ENCODE measurements around the gene RAPGEF2. TPM values are rescaled to one million over a fixed set of nuclear protein-coding genes. Genes with fewer than 3 reads are reported as not detected.
"Not testable (repeated sequence)": the region's sequence is repeated elsewhere in the genome, so short reads cannot be mapped to it uniquely, and the experiment has no call there.

RAPGEF2 gene
- total and polyA plus RNA-seq, 7 experiments from 2014 or later = 0.72 to 35.2 (median 20.7) TPM

DNA sequence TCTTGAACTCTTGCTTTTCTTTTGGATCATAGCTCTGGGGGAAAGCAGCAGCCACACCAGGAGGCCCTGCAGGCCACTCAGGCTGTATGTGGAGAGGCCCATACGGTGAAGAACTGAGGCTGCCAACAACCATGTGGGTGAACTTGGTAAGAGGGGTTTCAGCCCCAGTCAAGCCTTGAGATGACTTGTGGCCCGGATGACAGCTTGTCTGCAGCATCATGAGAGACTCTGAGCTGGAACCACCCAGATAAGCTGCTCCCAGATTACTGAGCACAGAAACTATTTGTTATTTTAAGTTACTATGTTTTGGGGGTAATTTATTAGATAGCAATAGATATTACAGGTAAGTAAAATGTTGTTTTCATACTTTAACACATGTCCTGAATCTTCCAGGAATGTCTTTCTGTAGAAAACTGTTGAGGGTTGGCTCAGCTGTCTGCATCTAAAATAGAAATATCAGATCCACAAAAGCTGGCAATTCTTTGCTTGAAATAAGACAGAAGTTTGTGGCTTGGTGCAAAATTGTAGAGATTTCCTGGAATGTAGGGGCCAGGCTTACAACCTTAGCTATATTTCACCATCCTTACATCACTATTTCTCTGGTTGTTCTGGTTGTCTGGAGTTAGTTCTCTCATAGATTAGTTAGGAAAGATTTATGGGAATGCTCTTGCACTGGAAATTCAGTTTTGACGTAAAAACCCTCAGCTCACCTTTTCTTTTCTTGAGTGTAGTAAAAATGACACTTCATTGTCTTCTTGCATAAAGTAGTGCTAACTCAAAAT, 272.1 kb downstream of the RAPGEF2 start:
- intact Hi-C loops (cut with micrococcal nuclease) = no loop called here
- Histone ChIP-seq H3K9me3 (ENCODE audit: control insufficient read depth in 2 of 3, low read length in 3 of 3) (no peaks in the 10 kb centered on the region), H3K36me3 (ENCODE audit: control insufficient read depth in 2 of 3, insufficient read depth in 3 of 3, low read length in 3 of 3) (no peaks in the 10 kb centered on the region), H3K4me1 (ENCODE audit: control insufficient read depth in 2 of 2, insufficient read depth in 2 of 2, low read length in 2 of 2) (no peaks in the 10 kb centered on the region), H3K4me3 (ENCODE audit: low read length) (no peak overlapping the region), H3K27me3 (ENCODE audit: control insufficient read depth in 2 of 2, insufficient read depth in 2 of 2, low read length in 2 of 2) (no peaks in the 10 kb centered on the region), H3K27ac (ENCODE audit: low read depth, low read length) (no peak overlapping the region)
- Mint-ChIP-seq H3K4me1 (peaks cover 0 to 6% (median 0%) of the 10 kb centered on the region in 7 donors), H3K27ac (no peak overlapping the region), H3K9me3 (peaks cover 0 to 5% (median 0%) of the 10 kb centered on the region in 11 donors), H3K27me3 (peaks cover 0 to 11% (median 3%) of the 10 kb centered on the region in 5 donors), H3K4me3 (no peak overlapping the region), H3K36me3 (no peaks in the 10 kb centered on the region)
- ChIA-PET CTCF (no interaction called here), POLR2A (no interaction called here)
- DNase-seq = no peak
- ATAC-seq = no peak

DNA sequence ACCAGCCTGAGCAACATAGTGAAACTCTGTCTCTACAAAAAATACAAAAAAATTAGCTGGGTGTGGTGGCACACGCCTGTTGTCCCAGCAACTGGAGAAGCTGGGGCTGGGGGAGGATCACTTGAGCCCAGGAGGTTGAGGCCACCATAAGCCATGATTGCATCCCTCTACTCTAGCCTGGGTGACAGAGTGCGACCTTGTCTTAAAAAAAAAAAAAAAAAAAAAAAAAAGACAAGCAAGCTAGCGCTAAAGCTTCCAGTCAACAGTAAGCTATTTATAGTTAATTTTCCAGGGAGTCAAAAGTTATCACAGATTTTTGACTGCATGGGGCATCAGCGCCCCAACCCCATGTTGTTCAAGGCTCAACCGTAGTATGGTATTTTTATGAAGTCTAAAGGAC, 273.4 kb downstream of the RAPGEF2 start:
- no peaks in the 10 kb centered on the region for H3K4me1 ChIP-seq (ENCODE audit: control insufficient read depth in 2 of 2, insufficient read depth in 2 of 2, low read length in 2 of 2)
- no peak overlapping the region for H3K27ac Mint-ChIP-seq
- no peaks in the 10 kb centered on the region for H3K9me3 ChIP-seq (ENCODE audit: control insufficient read depth in 2 of 3, low read length in 3 of 3)
- H3K9me3 Mint-ChIP-seq = peaks cover 0 to 5% (median 0%) of the 10 kb centered on the region in 11 donors
- H3K36me3 Mint-ChIP-seq = no peaks in the 10 kb centered on the region
- peaks cover 0 to 19% (median 15%) of the 10 kb centered on the region in 5 donors for H3K27me3 Mint-ChIP-seq
- POLR2A ChIA-PET = no interaction called here
- no peak overlapping the region for H3K4me3 ChIP-seq (ENCODE audit: low read length)
- CTCF ChIA-PET = no interaction called here
- no peak for ATAC-seq
- no peaks in the 10 kb centered on the region for H3K36me3 ChIP-seq (ENCODE audit: control insufficient read depth in 2 of 3, insufficient read depth in 3 of 3, low read length in 3 of 3)
- H3K27ac ChIP-seq (ENCODE audit: low read depth, low read length) = no peak overlapping the region
- no peaks in the 10 kb centered on the region for H3K27me3 ChIP-seq (ENCODE audit: control insufficient read depth in 2 of 2, insufficient read depth in 2 of 2, low read length in 2 of 2)
- no peak for DNase-seq
- no peak overlapping the region for H3K4me3 Mint-ChIP-seq
- peaks cover 0 to 5% (median 0%) of the 10 kb centered on the region in 7 donors for H3K4me1 Mint-ChIP-seq
- intact Hi-C loops (cut with micrococcal nuclease) = no loop called here

DNA sequence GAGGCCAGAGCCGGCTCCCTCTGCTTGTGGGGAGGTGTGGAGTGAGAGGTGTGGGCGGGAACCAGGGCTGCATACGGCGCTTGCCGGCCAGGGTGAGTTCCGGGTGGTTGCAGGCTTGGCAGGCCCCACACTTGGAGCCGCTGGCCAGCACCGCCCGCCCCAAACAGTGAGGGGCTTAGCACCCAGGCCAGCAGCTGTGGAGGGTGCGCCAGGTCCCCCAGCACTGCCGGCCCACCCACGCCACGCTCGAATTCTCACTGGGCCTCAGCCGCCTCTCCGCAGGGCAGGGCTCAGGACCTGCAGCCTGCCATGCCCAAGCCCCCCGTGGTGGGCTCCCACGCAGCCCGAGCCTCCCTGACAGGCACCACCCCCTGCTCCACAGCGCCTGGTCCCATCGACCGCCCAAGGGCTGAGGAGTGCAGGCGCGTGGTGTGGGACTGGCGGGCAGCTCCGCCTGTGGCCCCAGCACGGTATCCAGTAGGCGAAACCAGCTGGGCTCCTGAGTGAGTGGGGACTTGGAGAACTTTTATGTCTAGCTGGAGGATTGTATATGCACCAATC, 275.3 kb downstream of the RAPGEF2 start:
- peaks cover 0 to 5% (median 0%) of the 10 kb centered on the region in 7 donors for H3K4me1 Mint-ChIP-seq
- H3K9me3 Mint-ChIP-seq = peaks cover 0 to 5% (median 0%) of the 10 kb centered on the region in 11 donors
- H3K27ac ChIP-seq (ENCODE audit: low read depth, low read length) = no peak overlapping the region
- no peaks in the 10 kb centered on the region for H3K36me3 ChIP-seq (ENCODE audit: control insufficient read depth in 2 of 3, insufficient read depth in 3 of 3, low read length in 3 of 3)
- no peak overlapping the region for H3K4me3 ChIP-seq (ENCODE audit: low read length)
- no peaks in the 10 kb centered on the region for H3K36me3 Mint-ChIP-seq
- H3K27me3 Mint-ChIP-seq = peaks cover 0 to 23% (median 15%) of the 10 kb centered on the region in 5 donors
- H3K4me3 Mint-ChIP-seq = no peak overlapping the region
- ATAC-seq (no peak), DNase-seq (no peak)
- H3K9me3 ChIP-seq (ENCODE audit: control insufficient read depth in 2 of 3, low read length in 3 of 3) = no peaks in the 10 kb centered on the region
- ChIA-PET POLR2A (no interaction called here), CTCF (no interaction called here)
- no peak overlapping the region for H3K27ac Mint-ChIP-seq
- H3K4me1 ChIP-seq (ENCODE audit: control insufficient read depth in 2 of 2, insufficient read depth in 2 of 2, low read length in 2 of 2) = no peaks in the 10 kb centered on the region
- H3K27me3 ChIP-seq (ENCODE audit: control insufficient read depth in 2 of 2, insufficient read depth in 2 of 2, low read length in 2 of 2) = no peaks in the 10 kb centered on the region
- intact Hi-C loops (cut with micrococcal nuclease) = no loop called here

DNA sequence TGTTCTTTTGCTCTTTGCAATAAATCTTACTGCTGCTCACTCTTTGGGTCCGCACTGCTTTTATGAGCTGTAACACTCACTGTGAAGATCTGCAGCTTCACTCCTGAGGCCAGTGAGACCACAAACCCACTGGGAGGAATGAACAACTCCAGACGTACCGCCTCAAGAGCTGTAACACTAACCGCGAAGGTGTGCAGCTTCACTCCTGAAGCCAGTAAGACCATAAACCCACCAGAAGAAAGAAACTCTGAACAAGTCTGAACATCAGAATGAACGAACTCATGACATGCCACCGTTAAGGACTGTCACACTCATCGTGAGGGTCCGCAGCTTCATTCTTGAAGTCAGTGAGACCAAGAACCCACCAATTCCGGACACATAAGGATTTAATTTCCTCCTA, 276.2 kb downstream of the RAPGEF2 start:
- H3K36me3 Mint-ChIP-seq; H3K27ac ChIP-seq (ENCODE audit: low read depth, low read length); DNase-seq; H3K27ac Mint-ChIP-seq; ATAC-seq; intact Hi-C loops (cut with micrococcal nuclease); H3K9me3 Mint-ChIP-seq; H3K9me3 ChIP-seq (ENCODE audit: control insufficient read depth in 2 of 3, low read length in 3 of 3); H3K4me1 Mint-ChIP-seq; H3K4me1 ChIP-seq (ENCODE audit: control insufficient read depth in 2 of 2, insufficient read depth in 2 of 2, low read length in 2 of 2); POLR2A ChIA-PET; H3K27me3 ChIP-seq (ENCODE audit: control insufficient read depth in 2 of 2, insufficient read depth in 2 of 2, low read length in 2 of 2); H3K4me3 ChIP-seq (ENCODE audit: low read length); H3K36me3 ChIP-seq (ENCODE audit: control insufficient read depth in 2 of 3, insufficient read depth in 3 of 3, low read length in 3 of 3); H3K4me3 Mint-ChIP-seq: not testable (repeated sequence)
- peaks cover 0 to 23% (median 15%) of the 10 kb centered on the region in 5 donors for H3K27me3 Mint-ChIP-seq
- CTCF ChIA-PET = interaction anchor here (0.6 kb wide), 1 partner anchor 1400 kb away, joined by 3 read pairs; no protein-coding TSS in a partner anchor

DNA sequence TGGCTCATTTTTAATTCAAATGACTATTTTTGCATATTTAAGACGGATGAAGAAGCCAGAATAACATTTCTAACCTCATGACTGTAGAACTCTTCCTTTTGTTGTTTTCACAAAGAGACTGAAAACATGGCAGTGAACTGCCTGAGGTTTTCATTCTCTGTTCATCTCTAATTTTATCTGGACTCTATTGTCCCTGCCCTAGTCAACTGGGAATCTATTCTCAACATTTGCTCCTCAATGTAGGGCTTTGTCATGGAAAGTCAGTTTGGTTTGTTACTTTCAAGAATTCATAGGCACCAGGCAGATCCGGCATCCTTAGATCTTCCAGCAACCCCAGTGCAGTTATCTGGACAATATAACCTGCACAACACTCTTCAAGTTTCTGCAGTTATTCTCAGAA, 277.0 kb downstream of the RAPGEF2 start:
- H3K4me1 Mint-ChIP-seq = peaks cover 0 to 5% (median 0%) of the 10 kb centered on the region in 7 donors
- H3K36me3 Mint-ChIP-seq = no peaks in the 10 kb centered on the region
- Histone ChIP-seq H3K4me1 (ENCODE audit: control insufficient read depth in 2 of 2, insufficient read depth in 2 of 2, low read length in 2 of 2) (no peaks in the 10 kb centered on the region), H3K9me3 (ENCODE audit: control insufficient read depth in 2 of 3, low read length in 3 of 3) (no peaks in the 10 kb centered on the region), H3K36me3 (ENCODE audit: control insufficient read depth in 2 of 3, insufficient read depth in 3 of 3, low read length in 3 of 3) (no peaks in the 10 kb centered on the region), H3K4me3 (ENCODE audit: low read length) (no peak overlapping the region), H3K27me3 (ENCODE audit: control insufficient read depth in 2 of 2, insufficient read depth in 2 of 2, low read length in 2 of 2) (no peaks in the 10 kb centered on the region), H3K27ac (ENCODE audit: low read depth, low read length) (no peak overlapping the region)
- POLR2A ChIA-PET = no interaction called here
- no peak overlapping the region for H3K27ac Mint-ChIP-seq
- DNase-seq = no peak
- peaks cover 0 to 5% (median 0%) of the 10 kb centered on the region in 11 donors for H3K9me3 Mint-ChIP-seq
- no peak for ATAC-seq
- CTCF ChIA-PET = no interaction called here
- peaks cover 0 to 29% (median 15%) of the 10 kb centered on the region in 5 donors for H3K27me3 Mint-ChIP-seq
- intact Hi-C loops (cut with micrococcal nuclease) = no loop called here
- no peak overlapping the region for H3K4me3 Mint-ChIP-seq

DNA sequence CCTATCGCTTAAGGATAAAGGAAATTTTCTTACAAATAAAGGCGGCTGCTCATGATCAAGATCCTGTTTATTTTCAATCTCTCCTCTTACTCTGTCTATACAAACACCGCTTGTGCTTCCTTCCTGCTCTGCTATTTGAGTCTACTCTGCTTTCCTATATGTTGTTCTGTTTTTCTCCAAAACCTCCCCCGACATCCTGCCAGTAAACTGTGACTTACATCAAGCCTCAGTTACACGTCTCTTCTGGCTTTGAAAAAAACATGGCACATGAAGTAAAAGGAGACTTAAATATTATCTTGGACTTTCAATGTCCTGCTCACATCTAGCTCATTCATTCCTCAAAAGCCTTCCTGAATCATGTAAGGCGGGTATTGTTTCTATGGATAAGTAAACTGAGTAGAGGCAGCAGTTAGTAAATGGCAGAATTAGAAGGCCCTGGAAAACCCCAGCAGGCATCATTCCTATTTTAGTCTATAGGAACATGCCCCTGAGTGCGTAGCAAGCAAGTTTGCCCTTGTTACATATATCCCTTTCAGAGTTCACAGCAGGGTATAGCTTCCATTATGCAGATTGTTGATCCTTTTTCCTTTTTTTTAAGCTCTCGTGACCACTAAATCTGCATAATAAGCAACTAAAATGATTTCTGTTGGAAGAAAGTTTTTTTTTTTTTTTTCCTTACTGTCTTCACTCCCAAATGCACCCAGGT, 280.1 kb downstream of the RAPGEF2 start:
- Mint-ChIP-seq H3K27me3 (peaks cover 7 to 41% (median 24%) of the 10 kb centered on the region in 5 donors), H3K9me3 (peaks cover 0 to 14% (median 7%) of the 10 kb centered on the region in 11 donors), H3K4me3 (no peak overlapping the region), H3K36me3 (no peaks in the 10 kb centered on the region), H3K4me1 (no peaks in the 10 kb centered on the region), H3K27ac (no peak overlapping the region)
- intact Hi-C loops (cut with micrococcal nuclease) = no loop called here
- no peaks in the 10 kb centered on the region for H3K4me1 ChIP-seq (ENCODE audit: control insufficient read depth in 2 of 2, insufficient read depth in 2 of 2, low read length in 2 of 2)
- no peaks in the 10 kb centered on the region for H3K9me3 ChIP-seq (ENCODE audit: control insufficient read depth in 2 of 3, low read length in 3 of 3)
- POLR2A ChIA-PET = no interaction called here
- no peaks in the 10 kb centered on the region for H3K27me3 ChIP-seq (ENCODE audit: control insufficient read depth in 2 of 2, insufficient read depth in 2 of 2, low read length in 2 of 2)
- no peak overlapping the region for H3K4me3 ChIP-seq (ENCODE audit: low read length)
- DNase-seq = no peak
- H3K27ac ChIP-seq (ENCODE audit: low read depth, low read length) = no peak overlapping the region
- no peak for ATAC-seq
- H3K36me3 ChIP-seq (ENCODE audit: control insufficient read depth in 2 of 3, insufficient read depth in 3 of 3, low read length in 3 of 3) = no peaks in the 10 kb centered on the region
- CTCF ChIA-PET = no interaction called here
